CD4-positive, CD25-positive, alpha-beta regulatory T cell (primary cell): ENCODE measurements around the gene RRAD. TPM values are rescaled to one million over a fixed set of nuclear protein-coding genes. Genes with fewer than 3 reads are reported as not detected.
"Not testable (repeated sequence)": the region's sequence is repeated elsewhere in the genome, so short reads cannot be mapped to it uniquely, and the experiment has no call there.

ENCODE experiments used
- ATAC-seq, 2 donors: fragments of 150-1000 bp; cut with Tn5 transposase; one replicate each; pipeline ENCODE4 v1.10.0; 2021; ENCODE audit warnings: low read depth in 2 of 2, moderate number of reproducible peaks in 2 of 2, moderate library complexity in 1 of 2
- DNase-seq, 3 donors: peaks; one replicate each; pipeline versions ENCODE4 v3.0.0 to v3.0.0-alpha.2; 2012 to 2022; ENCODE audit warnings: mixed read lengths in 1 of 3
- H3K27ac ChIP-seq: one replicate; pipeline ENCODE4 v1.7.0; 2013; ENCODE audit warnings: mild to moderate bottlenecking, low read length; ENCODE audit not compliant: insufficient read depth, poor library complexity, severe bottlenecking
- H3K27me3 ChIP-seq: one replicate; pipeline ENCODE4 v1.7.0; 2013; ENCODE audit warnings: low read length; ENCODE audit not compliant: control insufficient read depth, insufficient read depth
- H3K36me3 ChIP-seq: one replicate; pipeline ENCODE4 v1.7.0; 2013; ENCODE audit warnings: mild to moderate bottlenecking, low read length, moderate library complexity; ENCODE audit not compliant: control insufficient read depth, insufficient read depth
- H3K4me1 ChIP-seq: 2 replicates; pipeline ENCODE4 v1.7.0; 2013; ENCODE audit warnings: mild to moderate bottlenecking, low read length; ENCODE audit not compliant: insufficient read depth, control insufficient read depth, poor library complexity, severe bottlenecking
- H3K4me3 ChIP-seq: one replicate; pipeline ENCODE4 v1.7.0; 2013; ENCODE audit warnings: low read depth, mild to moderate bottlenecking, low read length, moderate library complexity
- H3K9me3 ChIP-seq, 2 experiments: 1 replicate in 1 of 2; 2 replicates in 1 of 2; pipeline ENCODE4 v1.7.0; 2013; ENCODE audit warnings: low read length in 2 of 2, mild to moderate bottlenecking in 1 of 2, moderate library complexity in 1 of 2; ENCODE audit not compliant: control insufficient read depth in 2 of 2
- H3K27ac Mint-ChIP-seq, 3 donors: one replicate each; pipeline ENCODE4 v1.8.0; 2020 to 2022; ENCODE audit warnings: mild to moderate bottlenecking in 3 of 3, mixed read lengths in 3 of 3, moderate library complexity in 2 of 3
- H3K27me3 Mint-ChIP-seq: one replicate; pipeline ENCODE4 v1.8.0; 2022; ENCODE audit warnings: mild to moderate bottlenecking, mixed read lengths
- H3K36me3 Mint-ChIP-seq: one replicate; pipeline ENCODE4 v1.8.0; 2020; ENCODE audit warnings: mixed read lengths
- H3K4me1 Mint-ChIP-seq, 4 donors: one replicate each; pipeline ENCODE4 v1.8.0; 2020 to 2022; ENCODE audit warnings: mixed read lengths in 4 of 4, mild to moderate bottlenecking in 1 of 4
- H3K4me3 Mint-ChIP-seq, 4 donors: one replicate each; pipeline ENCODE4 v1.8.0; 2020 to 2022; ENCODE audit warnings: mild to moderate bottlenecking in 4 of 4, mixed read lengths in 4 of 4, moderate library complexity in 3 of 4
- H3K9me3 Mint-ChIP-seq, 7 donors: one replicate each; pipeline ENCODE4 v1.8.0; 2020 to 2022; ENCODE audit warnings: mixed read lengths in 7 of 7, mild to moderate bottlenecking in 3 of 7, moderate library complexity in 2 of 7
- polyA plus RNA-seq, 4 donors: library from polyadenylated mRNA; unstranded; fragments of 300-500 nt; fragmentation: Illumina TruSeq; gene quantifications; one replicate each; pipeline ENCODE4 v1.2.3, GENCODE V29; 2021
- total RNA-seq: library from RNA; stranded (reverse); gene quantifications from one replicate; pipeline ENCODE4 v1.2.3, GENCODE V29; 2022

The RRAD gene
- total and polyA plus RNA-seq, 5 donors from 2014 or later = 0.35 TPM; not detected in 4

DNA sequence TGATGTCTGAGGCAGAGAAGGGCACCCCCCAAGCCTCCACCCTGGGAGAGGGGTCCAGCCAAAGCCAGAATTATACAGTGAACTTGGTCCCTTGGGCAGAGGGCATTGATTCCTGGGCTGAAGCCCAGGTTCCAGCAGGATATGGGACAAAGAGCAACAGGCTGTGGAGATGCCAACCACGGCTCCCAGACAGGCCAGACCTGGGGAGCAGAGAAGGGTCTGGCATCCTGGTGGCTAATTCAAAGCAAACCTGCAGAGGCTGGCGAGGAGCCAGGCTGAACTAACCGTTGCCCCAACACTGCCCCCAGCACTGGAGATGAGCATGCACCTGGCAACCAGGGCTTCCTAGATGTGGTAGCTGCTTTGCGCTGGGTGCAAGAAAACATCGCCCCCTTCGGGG, 38.7 kb upstream of the RRAD start:
- Mint-ChIP-seq H3K4me1 (peaks cover 0 to 9% (median 4%) of the 10 kb centered on the region in 4 donors), H3K9me3 (no peaks in the 10 kb centered on the region), H3K36me3 (no peaks in the 10 kb centered on the region), H3K4me3 (peak overlapping the region in 1 of 4 donors; percentile 34), H3K27ac (no peak overlapping the region), H3K27me3 (peaks cover 2% of the 10 kb centered on the region)
- H3K4me1 ChIP-seq = no peaks in the 10 kb centered on the region
- no peak for DNase-seq
- no peak for ATAC-seq
- H3K36me3 ChIP-seq = no peaks in the 10 kb centered on the region
- H3K27ac ChIP-seq = no peak overlapping the region
- no peak overlapping the region for H3K4me3 ChIP-seq
- no peaks in the 10 kb centered on the region for H3K27me3 ChIP-seq
- H3K9me3 ChIP-seq = no peaks in the 10 kb centered on the region

DNA sequence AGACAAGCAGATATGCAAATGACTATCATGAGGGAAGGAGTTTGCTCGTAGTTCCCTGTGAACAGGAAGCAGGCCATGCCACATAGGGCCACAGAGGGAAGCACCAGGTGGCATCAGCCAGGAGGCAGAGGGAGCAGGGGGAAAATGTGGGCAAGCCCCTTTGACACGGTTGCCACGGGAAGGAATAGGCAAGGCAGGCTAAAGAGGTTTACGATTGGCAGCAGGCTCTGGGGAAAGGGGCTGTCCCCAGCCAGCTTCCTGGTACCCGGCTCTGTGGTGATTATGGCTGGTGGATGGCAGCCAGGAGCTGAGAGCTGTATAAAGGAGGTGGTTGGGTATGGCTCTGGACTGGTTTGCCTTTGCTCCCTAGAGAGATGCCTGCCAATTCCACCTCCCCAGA, 36.6 kb upstream of the RRAD start:
- H3K27ac Mint-ChIP-seq = peak overlapping the region in 2 of 3 donors; percentile 52 to 63
- peaks cover 0 to 17% (median 10%) of the 10 kb centered on the region in 4 donors for H3K4me1 Mint-ChIP-seq
- peaks cover 5% of the 10 kb centered on the region for H3K27me3 Mint-ChIP-seq
- DNase-seq = peak in 1 of 3 donors; percentile 42
- Histone ChIP-seq H3K36me3 (no peaks in the 10 kb centered on the region), H3K9me3 (no peaks in the 10 kb centered on the region), H3K4me3 (no peak overlapping the region), H3K27me3 (no peaks in the 10 kb centered on the region), H3K27ac (no peak overlapping the region), H3K4me1 (no peaks in the 10 kb centered on the region)
- no peaks in the 10 kb centered on the region for H3K36me3 Mint-ChIP-seq
- peak overlapping the region in 1 of 4 donors; percentile 47 for H3K4me3 Mint-ChIP-seq
- no peak for ATAC-seq
- H3K9me3 Mint-ChIP-seq = no peaks in the 10 kb centered on the region

DNA sequence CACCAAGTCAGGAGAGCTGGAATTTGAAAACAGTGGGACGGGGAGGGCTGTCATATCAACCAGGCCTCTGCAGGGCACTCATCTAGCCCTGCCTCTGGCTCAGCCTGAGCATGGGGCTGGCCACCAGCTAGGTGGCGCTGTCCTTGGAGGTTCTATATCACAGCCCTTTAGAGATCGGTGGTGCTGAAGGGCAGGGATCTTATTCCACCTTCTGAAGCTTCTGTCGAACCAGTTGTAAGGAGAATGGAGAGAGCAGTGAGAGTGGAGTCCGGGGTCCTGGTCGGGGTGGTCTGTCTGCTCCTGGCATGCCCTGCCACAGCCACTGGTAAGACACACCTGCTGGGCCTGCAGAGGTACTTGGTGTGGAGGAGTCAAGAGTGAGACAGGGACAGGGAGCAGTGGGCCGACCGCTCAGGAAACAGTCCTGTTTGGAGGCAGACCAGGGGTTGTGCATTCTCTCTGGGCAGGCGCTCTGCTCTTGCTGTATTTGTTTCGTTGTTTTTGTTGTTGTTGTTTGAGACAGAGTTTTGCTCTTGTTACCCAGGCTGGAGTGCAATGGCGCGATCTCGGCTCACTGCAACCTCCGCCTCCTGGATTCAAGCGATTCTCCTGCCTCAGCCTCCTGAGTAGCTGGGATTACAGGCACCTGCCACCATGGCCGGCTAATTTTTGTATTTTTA, 35.9 kb upstream of the RRAD start, which contains the start of gene CES3:
Gene CES3 (plus strand): TSS at position 202 of the 680 bp plus-strand sequence. CDS start 42 bp downstream, at position 244.
- no peaks in the 10 kb centered on the region for H3K4me1 ChIP-seq
- Mint-ChIP-seq H3K4me3 (peak within 1 kb of the TSS in 2 of 4 donors; percentile 24 to 47), H3K36me3 (no peaks in the 10 kb centered on the region), H3K27me3 (peaks cover 6% of the 10 kb centered on the region), H3K27ac (peak within 1 kb of the TSS in 2 of 3 donors; percentile 52 to 63), H3K4me1 (peaks cover 0 to 17% (median 10%) of the 10 kb centered on the region in 4 donors), H3K9me3 (no peaks in the 10 kb centered on the region)
- no peak within 1 kb of the TSS for H3K27ac ChIP-seq
- H3K36me3 ChIP-seq = no peaks in the 10 kb centered on the region
- ATAC-seq (peak; percentile 74 to 84), DNase-seq (peak in 2 of 3 donors; percentile 39 to 83)
- no peak within 1 kb of the TSS for H3K4me3 ChIP-seq
- H3K27me3 ChIP-seq = no peaks in the 10 kb centered on the region
- H3K9me3 ChIP-seq = no peaks in the 10 kb centered on the region

DNA sequence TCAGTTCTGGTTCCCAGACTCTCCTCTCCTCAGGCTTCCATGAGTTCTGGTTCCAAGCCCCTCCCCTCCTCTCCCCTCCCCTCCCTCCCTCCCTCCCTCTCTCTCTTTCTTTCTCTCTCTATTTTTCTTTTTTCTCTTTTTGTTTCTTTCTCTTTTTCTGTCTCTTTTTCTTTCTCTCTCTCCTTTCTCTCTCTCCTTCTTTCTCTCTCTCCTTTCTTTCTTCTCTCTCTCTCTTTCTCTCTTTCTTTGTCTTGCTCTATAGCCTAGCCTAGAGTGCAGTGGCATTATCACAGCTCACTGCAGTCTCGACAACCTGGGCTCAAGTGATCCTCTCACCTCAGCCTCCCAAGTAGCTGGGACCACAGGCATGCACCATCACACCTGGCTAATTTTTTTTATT, 34.9 kb upstream of the RRAD start:
- H3K4me1 ChIP-seq = no peaks in the 10 kb centered on the region
- no peaks in the 10 kb centered on the region for H3K36me3 Mint-ChIP-seq
- H3K4me3 Mint-ChIP-seq = no peak overlapping the region
- no peak overlapping the region for H3K4me3 ChIP-seq
- no peak overlapping the region for H3K27ac ChIP-seq
- H3K27me3 Mint-ChIP-seq = peaks cover 9% of the 10 kb centered on the region
- ATAC-seq = no peak
- H3K27me3 ChIP-seq = no peaks in the 10 kb centered on the region
- H3K36me3 ChIP-seq = no peaks in the 10 kb centered on the region
- peaks cover 0 to 17% (median 10%) of the 10 kb centered on the region in 4 donors for H3K4me1 Mint-ChIP-seq
- no peaks in the 10 kb centered on the region for H3K9me3 ChIP-seq
- no peak overlapping the region for H3K27ac Mint-ChIP-seq
- no peak for DNase-seq
- no peaks in the 10 kb centered on the region for H3K9me3 Mint-ChIP-seq

DNA sequence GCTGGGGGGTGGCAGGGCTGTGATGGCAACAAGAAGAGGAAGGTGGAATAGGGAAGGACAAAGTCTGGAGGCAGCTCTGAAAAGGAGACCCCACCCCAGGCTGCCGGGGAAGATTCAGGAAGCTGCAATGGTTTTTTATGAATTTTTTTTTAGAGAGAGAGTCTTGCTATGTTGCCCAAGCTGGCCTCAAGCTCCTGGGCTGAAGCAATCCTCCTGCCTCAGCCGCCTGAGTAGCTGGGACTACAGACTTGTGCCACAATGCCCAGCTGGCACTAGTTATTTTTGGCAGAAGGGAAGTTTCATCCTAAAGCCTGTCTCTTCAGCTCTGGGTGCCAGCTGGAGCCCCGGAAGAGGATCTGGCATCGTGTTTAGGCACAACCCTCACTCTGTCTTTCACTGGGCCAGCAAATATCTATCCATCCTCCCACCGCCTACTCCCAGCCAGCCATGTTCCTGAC, 34.4 kb upstream of the RRAD start:
- no peak overlapping the region for H3K27ac ChIP-seq
- H3K4me1 ChIP-seq = no peaks in the 10 kb centered on the region
- no peak overlapping the region for H3K4me3 Mint-ChIP-seq
- ATAC-seq (no peak), DNase-seq (no peak)
- no peaks in the 10 kb centered on the region for H3K9me3 Mint-ChIP-seq
- no peaks in the 10 kb centered on the region for H3K36me3 Mint-ChIP-seq
- peaks cover 0 to 17% (median 10%) of the 10 kb centered on the region in 4 donors for H3K4me1 Mint-ChIP-seq
- no peak overlapping the region for H3K4me3 ChIP-seq
- H3K36me3 ChIP-seq = no peaks in the 10 kb centered on the region
- no peak overlapping the region for H3K27ac Mint-ChIP-seq
- peaks cover 9% of the 10 kb centered on the region for H3K27me3 Mint-ChIP-seq
- no peaks in the 10 kb centered on the region for H3K9me3 ChIP-seq
- no peaks in the 10 kb centered on the region for H3K27me3 ChIP-seq

DNA sequence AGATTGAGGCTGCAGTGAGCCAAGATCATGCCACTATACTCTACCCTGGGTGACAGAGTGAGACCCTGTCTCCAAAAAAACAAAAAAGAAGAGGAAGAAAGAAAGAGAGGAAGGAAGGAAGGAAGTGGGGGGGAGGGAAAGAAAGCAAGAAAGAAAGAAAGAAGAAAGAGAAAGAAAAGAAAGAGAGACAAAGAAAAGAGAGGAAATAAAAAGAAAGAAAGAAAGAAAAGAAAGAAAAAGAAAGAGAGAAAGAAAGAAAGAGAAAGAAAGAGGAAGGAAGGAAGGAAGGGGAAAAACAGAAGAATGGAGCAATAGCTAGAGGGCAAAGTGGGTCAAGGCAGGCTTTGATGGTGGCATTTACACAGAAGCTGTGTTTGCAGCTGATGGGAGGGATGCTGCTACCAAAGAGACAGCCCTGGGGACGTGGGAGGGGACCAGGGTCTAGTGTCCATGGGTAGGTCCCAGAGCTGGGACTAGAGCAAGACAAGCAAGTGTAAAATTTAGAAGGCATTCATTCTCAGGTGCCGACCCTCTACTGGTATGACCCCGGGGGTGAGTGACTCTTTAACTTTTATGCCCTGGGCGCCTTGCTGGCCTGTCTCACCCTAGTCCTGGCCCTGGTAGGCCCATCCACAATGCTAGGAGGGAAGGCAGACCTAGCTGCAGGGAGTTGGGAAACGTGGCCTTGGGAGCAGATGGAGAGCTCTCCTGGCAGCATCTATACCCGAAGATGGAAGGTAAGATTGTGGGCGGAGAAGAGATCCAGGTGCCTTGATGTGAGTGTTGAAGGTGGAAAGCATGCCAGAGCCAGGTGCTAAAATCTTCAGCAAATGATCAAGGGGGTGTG, 33.7 kb upstream of the RRAD start:
- no peaks in the 10 kb centered on the region for H3K36me3 ChIP-seq
- no peak overlapping the region for H3K4me3 ChIP-seq
- no peaks in the 10 kb centered on the region for H3K27me3 ChIP-seq
- no peak for ATAC-seq
- Mint-ChIP-seq H3K27ac (peak overlapping the region in 1 of 3 donors; percentile 10), H3K27me3 (peaks cover 13% of the 10 kb centered on the region), H3K4me1 (peaks cover 0 to 17% (median 10%) of the 10 kb centered on the region in 4 donors), H3K9me3 (peaks cover 0 to 2% (median 0%) of the 10 kb centered on the region in 7 donors), H3K36me3 (no peaks in the 10 kb centered on the region), H3K4me3 (peak overlapping the region in 1 of 4 donors; percentile 19)
- no peak overlapping the region for H3K27ac ChIP-seq
- peaks cover under 1% of the 10 kb centered on the region for H3K4me1 ChIP-seq
- no peak for DNase-seq
- no peaks in the 10 kb centered on the region for H3K9me3 ChIP-seq

DNA sequence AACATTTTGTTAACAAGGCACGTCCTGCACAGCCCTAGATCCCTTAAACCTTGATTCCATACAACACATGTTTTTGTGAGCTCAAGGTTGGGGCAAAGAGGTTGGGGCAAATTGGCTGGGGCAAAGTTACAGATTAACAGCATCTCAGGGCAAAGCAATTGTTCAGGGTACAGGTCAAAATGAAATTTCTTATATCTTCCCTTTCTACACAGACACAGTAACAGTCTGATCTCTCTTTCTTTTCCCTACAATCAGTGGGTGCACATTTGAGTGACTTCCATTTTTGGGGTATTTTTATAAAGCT, 30.8 kb upstream of the RRAD start:
- not testable (repeated sequence) for H3K36me3 Mint-ChIP-seq, H3K27ac Mint-ChIP-seq, DNase-seq, H3K4me3 Mint-ChIP-seq, H3K9me3 ChIP-seq, H3K4me1 ChIP-seq, H3K36me3 ChIP-seq, H3K9me3 Mint-ChIP-seq, ATAC-seq, H3K27ac ChIP-seq, H3K4me3 ChIP-seq
- H3K27me3 ChIP-seq = peaks cover 11% of the 10 kb centered on the region
- Mint-ChIP-seq H3K4me1 (peaks cover 0 to 16% (median 11%) of the 10 kb centered on the region in 4 donors), H3K27me3 (peaks cover 39% of the 10 kb centered on the region)
